T-helper 1 cell (primary cell): Measurements from ENCODE around the gene RBM34.
"Not testable (repeated sequence)": the region's sequence is repeated elsewhere in the genome, so short reads cannot be mapped to it uniquely, and the experiment has no call there.

Experiments used
- DNase-seq, 5 donors: peaks; one replicate each; pipeline ENCODE4 v3.0.0-alpha.2; 2012 to 2020

The RBM34 gene

DNA sequence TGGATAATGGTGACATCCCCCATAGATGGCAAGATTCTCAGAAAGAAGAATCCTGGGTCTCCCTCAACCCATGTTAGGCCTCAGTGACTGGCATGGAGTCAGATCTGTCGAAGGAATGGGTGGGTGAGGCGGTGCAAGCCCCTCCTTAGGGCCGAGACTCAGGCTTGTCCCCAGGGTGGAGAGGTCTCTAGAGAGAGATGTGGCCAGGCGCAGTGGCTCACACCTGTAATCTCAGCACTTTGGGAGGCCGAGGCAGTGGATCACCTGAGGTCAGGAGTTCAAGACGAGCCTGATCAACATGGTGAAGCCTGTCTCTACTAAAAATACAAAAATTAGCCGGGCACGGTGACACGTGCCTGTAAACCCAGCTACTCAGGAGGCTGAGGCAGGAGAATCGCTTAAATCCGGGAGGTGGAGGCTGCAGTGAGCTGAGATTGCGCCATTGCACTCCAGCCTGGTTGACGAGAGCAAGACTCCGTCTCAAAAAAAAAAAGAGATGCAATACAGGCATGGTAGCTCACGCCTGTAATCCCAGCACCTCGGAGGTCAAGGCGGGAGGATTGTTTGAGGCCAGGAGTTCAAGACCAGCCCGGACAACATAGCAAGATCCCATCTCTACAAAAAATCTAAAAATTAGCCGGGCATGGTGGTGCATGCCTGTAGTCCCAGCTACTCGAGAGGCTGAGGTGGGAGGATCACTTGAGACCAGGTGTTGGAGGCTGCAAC lies 69.6 kb downstream of the RBM34 start:
- not testable (repeated sequence) for DNase-seq

DNA sequence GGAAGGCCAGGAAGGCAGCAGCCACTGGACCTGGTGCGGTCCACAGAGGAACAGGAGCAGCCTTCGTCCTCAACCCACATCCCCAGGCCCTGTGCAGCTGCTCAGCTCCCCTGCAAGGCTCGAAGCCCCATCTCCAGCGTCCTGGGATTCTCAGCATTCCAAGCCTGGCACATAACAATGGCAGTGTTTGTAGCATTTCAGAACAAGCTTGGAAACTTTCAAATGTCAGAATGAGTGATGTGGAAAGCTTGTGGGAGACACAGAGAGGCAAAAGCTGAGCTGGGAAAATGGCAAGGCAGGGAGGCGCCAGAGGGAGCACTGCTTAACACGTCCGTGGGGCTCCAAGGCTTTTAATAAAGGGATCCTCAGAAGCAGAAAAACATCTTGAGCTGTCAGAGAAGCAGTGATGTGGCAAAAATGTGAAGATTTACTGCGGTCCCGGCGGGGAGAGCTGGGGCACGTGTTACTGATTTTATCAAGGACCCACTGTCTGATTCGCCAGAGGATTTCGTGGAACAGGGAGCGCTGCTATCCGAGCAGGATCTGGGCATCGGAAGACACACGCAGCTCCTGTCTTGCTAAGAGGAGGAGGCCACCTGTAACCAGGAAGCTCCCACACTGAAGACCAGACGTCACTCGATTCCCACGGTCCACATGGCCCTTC lies 70.5 kb downstream of the RBM34 start:
- DNase-seq: no peak

DNA sequence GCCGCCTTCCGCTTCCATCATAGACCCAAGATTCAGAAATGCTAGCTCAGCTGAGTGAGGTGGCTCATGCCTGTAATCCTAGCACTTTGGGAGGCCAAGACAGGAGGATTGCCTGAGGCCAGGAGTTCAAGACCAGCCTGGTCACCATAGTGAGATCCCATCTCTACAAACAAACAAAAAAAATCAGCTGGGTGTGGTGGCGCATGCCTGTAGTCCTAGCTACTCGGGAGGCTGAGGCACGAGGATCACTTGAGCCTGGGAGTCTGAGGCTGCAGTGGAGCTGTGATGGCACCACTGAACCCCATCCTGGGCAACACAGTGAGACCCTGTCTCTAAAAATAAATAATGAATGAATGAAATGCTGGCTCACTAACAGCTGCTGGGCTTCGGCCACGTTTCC lies 72.1 kb downstream of the RBM34 start:
- DNase-seq: no peak

DNA sequence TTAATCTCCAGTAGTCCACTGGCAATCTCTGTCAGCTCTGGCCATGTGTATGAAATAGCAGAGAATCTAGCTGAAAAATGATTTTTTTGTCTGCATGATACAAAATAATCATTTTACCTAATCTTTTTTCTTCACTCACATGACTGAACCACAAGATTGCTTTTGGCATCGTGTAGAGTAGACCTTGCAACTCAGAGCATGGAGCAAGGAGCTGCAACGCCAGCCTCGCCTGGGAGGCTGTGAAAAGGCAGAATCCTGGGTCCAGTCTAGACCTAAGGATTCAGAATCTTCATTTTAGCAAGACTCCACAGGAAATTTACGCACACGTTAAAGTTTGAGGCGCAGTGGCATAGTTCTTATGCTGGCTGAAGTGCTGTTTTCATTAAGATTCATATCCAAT lies 72.6 kb downstream of the RBM34 start:
- no peak for DNase-seq

DNA sequence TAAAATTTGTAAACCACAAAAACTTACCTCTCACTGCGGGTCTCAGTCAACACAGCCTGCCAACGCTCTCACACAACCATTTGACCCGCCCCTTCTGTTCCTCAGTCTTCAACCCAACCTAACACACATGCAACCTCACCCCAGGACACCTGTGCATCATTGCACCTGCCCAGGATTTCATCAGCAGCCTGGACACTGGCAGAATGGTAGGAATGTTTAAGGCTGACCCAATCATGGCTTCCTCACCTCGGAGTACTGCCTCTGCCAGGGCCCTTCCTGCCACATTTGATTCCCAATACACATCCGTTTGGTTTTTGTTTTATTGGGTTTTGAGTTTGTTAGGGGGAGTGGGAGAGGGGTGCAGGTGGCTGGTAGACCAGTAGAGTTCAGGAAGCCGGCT lies 73.1 kb downstream of the RBM34 start:
- DNase-seq: no peak

DNA sequence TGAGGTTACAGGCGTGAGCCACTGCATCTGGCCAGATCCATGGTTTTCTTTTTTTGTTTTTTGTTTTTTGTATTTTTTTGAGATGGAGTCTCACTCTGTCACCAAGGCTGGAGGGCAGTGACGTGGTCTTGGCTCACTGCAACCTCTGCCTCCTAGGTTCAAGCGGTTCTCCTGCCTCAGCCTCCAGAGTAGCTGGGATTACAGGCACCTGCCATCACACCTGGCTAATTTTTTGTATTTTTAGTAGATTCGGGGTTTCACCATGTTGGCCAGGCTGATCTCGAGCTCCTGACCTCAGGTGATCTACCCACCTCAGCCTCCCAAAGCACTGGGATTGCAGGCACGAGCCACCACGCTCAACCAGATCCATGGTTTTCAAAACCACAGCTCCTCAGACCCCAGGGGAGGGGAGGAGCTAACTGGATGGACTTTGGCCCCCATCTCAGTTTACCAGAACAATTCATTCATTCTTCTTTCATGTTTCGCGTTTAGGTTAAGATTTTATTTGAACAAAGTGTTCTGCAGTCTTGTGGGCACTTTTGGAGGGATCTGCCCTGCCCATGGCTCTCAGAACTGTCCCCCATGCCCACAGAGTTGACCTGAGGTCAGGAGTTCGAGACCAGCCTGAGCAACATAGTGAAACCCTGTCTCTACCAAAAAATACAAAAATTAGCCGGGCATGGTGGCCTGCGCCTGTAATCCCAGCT lies 75.5 kb downstream of the RBM34 start:
- not testable (repeated sequence) for DNase-seq
